Immature natural killer cell (primary cell): ENCODE measurements around the gene CACNB2. TPM values are rescaled to one million over a fixed set of nuclear protein-coding genes. Genes with fewer than 3 reads are reported as not detected.

Experiments used
- DNase-seq, 3 donors: peaks; one replicate each; pipeline ENCODE4 v3.0.0; 2022; ENCODE audit warnings: mixed read lengths in 1 of 3
- H3K27ac Mint-ChIP-seq, 6 donors: one replicate each; pipeline ENCODE4 v1.8.0; 2020; ENCODE audit warnings: mixed read lengths in 6 of 6, mild to moderate bottlenecking in 5 of 6, inconsistent platforms in 4 of 6, moderate library complexity in 3 of 6
- H3K27me3 Mint-ChIP-seq, 3 donors: one replicate each; pipeline ENCODE4 v1.8.0; 2020 to 2021; ENCODE audit warnings: low read depth in 3 of 3, mild to moderate bottlenecking in 3 of 3, mixed read lengths in 3 of 3, moderate library complexity in 3 of 3, inconsistent platforms in 1 of 3
- H3K36me3 Mint-ChIP-seq, 3 donors: one replicate each; pipeline ENCODE4 v1.8.0; 2020; ENCODE audit warnings: mixed read lengths in 3 of 3, inconsistent platforms in 2 of 3, mild to moderate bottlenecking in 2 of 3
- H3K4me1 Mint-ChIP-seq, 2 donors: one replicate each; pipeline ENCODE4 v1.8.0; 2020; ENCODE audit warnings: inconsistent platforms in 2 of 2, mild to moderate bottlenecking in 2 of 2, mixed read lengths in 2 of 2, moderate library complexity in 1 of 2
- H3K4me3 Mint-ChIP-seq, 5 donors: one replicate each; pipeline ENCODE4 v1.8.0; 2020; ENCODE audit warnings: mild to moderate bottlenecking in 5 of 5, mixed read lengths in 5 of 5, inconsistent platforms in 3 of 5, moderate library complexity in 3 of 5
- H3K9me3 Mint-ChIP-seq, 6 donors: one replicate each; pipeline ENCODE4 v1.8.0; 2020; ENCODE audit warnings: mild to moderate bottlenecking in 6 of 6, mixed read lengths in 6 of 6, inconsistent platforms in 4 of 6, moderate library complexity in 3 of 6
- polyA plus RNA-seq, 3 donors: library from polyadenylated mRNA; unstranded; fragments of 300-500 nt; fragmentation: Illumina TruSeq; gene quantifications; one replicate each; pipeline ENCODE4 v1.2.3, GENCODE V29; 2021

The CACNB2 gene
- polyA plus RNA-seq, 3 donors from 2014 or later = 0.21 TPM; not detected in 2

GRCh38 chr10:18340496-18341051, 200.3 kb downstream of the CACNB2 start:
- peaks cover 0 to 3% (median 0%) of the 10 kb centered on the region in 6 donors for H3K9me3 Mint-ChIP-seq
- H3K4me1 Mint-ChIP-seq = no peaks in the 10 kb centered on the region
- DNase-seq = no peak
- H3K4me3 Mint-ChIP-seq = no peak overlapping the region
- no peaks in the 10 kb centered on the region for H3K36me3 Mint-ChIP-seq
- H3K27me3 Mint-ChIP-seq = no peaks in the 10 kb centered on the region
- H3K27ac Mint-ChIP-seq = no peak overlapping the region

GRCh38 chr10:18341055-18341454, 200.8 kb downstream of the CACNB2 start:
- H3K36me3 Mint-ChIP-seq = no peaks in the 10 kb centered on the region
- no peaks in the 10 kb centered on the region for H3K4me1 Mint-ChIP-seq
- H3K27me3 Mint-ChIP-seq = peaks cover 0 to under 1% (median 0%) of the 10 kb centered on the region in 3 donors
- H3K4me3 Mint-ChIP-seq = no peak overlapping the region
- H3K9me3 Mint-ChIP-seq = peaks cover 0 to 3% (median 0%) of the 10 kb centered on the region in 6 donors
- DNase-seq = no peak
- H3K27ac Mint-ChIP-seq = no peak overlapping the region

DNA sequence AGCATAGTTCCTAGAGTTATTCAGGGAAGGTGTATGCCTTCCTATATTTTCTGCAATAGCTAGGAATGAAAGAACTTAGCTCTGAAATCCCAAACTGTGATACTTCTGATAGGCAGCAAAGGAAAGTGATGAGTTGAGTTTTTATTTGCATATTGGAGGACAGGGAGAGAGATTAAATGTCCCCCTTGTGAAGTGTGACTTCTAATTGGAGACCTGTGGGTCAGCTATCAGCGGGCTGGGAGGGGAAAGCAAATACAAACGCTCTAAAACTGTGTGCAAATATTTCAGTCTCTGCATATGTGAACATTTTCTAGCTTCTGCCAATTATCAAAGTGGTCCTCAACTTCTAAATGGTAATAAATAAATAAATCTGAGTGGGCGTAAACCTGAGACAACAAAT, 203.3 kb downstream of the CACNB2 start:
- DNase-seq = no peak
- Mint-ChIP-seq H3K27ac (no peak overlapping the region), H3K9me3 (peaks cover 0 to 3% (median under 1%) of the 10 kb centered on the region in 6 donors), H3K36me3 (no peaks in the 10 kb centered on the region), H3K4me1 (no peaks in the 10 kb centered on the region), H3K27me3 (peaks cover 0 to 1% (median 0%) of the 10 kb centered on the region in 3 donors), H3K4me3 (no peak overlapping the region)

DNA sequence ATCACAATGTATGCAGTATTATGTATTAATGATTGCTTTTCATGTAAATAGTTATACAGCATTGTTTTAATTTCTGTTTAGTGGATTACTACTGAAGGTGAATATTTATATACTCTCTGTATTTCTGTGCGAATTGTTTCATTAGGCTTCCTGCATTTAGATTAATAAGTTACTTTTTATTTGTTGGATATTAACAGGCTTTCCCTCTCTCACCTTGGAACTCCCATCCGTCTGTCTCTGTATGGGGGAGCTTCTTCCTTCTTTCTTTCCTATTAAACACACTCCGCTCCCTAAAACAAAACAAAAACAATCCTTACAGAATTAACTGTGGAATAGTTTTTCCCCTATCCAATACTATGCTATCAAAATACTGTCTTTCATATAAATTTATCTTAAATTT, 205.1 kb downstream of the CACNB2 start:
- H3K9me3 Mint-ChIP-seq = peaks cover 0 to 3% (median 2%) of the 10 kb centered on the region in 6 donors
- H3K4me3 Mint-ChIP-seq = no peak overlapping the region
- H3K27ac Mint-ChIP-seq = no peak overlapping the region
- no peaks in the 10 kb centered on the region for H3K36me3 Mint-ChIP-seq
- H3K27me3 Mint-ChIP-seq = peaks cover 0 to 2% (median 0%) of the 10 kb centered on the region in 3 donors
- H3K4me1 Mint-ChIP-seq = no peaks in the 10 kb centered on the region
- no peak for DNase-seq

DNA sequence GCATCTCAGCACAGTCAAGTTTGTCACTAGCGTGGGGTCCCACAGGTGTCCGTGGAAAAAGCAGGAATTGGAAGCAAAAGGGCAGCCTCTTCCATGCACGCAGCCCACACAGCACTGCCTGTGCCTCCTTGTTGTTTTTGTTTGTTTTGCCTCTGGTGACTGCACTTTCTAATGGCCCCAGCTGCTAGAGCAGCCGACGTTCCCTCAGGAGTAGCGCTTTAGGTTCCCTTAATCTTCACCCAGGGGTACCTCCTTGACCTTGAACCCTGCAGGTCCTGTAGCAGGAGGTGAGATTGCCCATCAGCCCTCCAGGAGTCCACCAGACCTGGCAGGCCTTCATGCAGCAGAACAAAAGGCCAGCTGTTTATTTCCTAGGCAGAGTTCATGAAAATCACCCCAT, 210.1 kb downstream of the CACNB2 start:
- Mint-ChIP-seq H3K4me1 (no peaks in the 10 kb centered on the region), H3K27ac (no peak overlapping the region), H3K4me3 (no peak overlapping the region), H3K9me3 (peaks cover 0 to 5% (median 2%) of the 10 kb centered on the region in 6 donors), H3K36me3 (no peaks in the 10 kb centered on the region), H3K27me3 (peaks cover 0 to 3% (median 0%) of the 10 kb centered on the region in 3 donors)
- DNase-seq = no peak

DNA sequence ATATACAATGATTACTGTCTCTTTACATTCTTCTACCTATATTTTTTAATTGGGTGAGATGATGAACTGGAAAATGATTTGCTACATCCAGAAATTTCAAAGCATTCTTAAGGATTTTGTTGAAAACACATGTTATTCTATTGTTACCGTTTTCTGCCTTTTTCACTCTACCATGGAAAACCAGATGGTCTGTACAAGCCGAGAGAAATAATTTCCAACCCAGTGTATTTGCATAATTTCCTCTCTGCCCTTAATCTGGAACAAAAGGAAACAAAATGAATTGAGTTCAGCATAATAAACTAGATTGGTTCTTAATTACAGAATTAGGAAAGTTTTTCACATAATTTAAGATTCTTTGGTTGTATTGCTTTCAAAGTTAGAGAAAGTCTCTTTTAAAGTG, 211.2 kb downstream of the CACNB2 start:
- no peaks in the 10 kb centered on the region for H3K36me3 Mint-ChIP-seq
- H3K4me3 Mint-ChIP-seq = no peak overlapping the region
- H3K27me3 Mint-ChIP-seq = peaks cover 0 to 2% (median 0%) of the 10 kb centered on the region in 3 donors
- H3K27ac Mint-ChIP-seq = no peak overlapping the region
- peaks cover 0 to 5% (median 2%) of the 10 kb centered on the region in 6 donors for H3K9me3 Mint-ChIP-seq
- H3K4me1 Mint-ChIP-seq = no peaks in the 10 kb centered on the region
- no peak for DNase-seq

GRCh38 chr10:18352175-18352574, 212.0 kb downstream of the CACNB2 start:
- Mint-ChIP-seq H3K9me3 (peaks cover 0 to 5% (median 2%) of the 10 kb centered on the region in 6 donors), H3K4me3 (no peak overlapping the region), H3K27ac (no peak overlapping the region), H3K27me3 (peaks cover 0 to 2% (median 2%) of the 10 kb centered on the region in 3 donors), H3K36me3 (no peaks in the 10 kb centered on the region), H3K4me1 (no peaks in the 10 kb centered on the region)
- no peak for DNase-seq

GRCh38 chr10:18359812-18360211, 219.6 kb downstream of the CACNB2 start:
- H3K27me3 Mint-ChIP-seq = peaks cover 0 to 3% (median 2%) of the 10 kb centered on the region in 3 donors
- no peak for DNase-seq
- no peak overlapping the region for H3K4me3 Mint-ChIP-seq
- H3K9me3 Mint-ChIP-seq = peaks cover 0 to 2% (median 0%) of the 10 kb centered on the region in 6 donors
- H3K4me1 Mint-ChIP-seq = no peaks in the 10 kb centered on the region
- H3K36me3 Mint-ChIP-seq = peaks cover 0 to 4% (median 0%) of the 10 kb centered on the region in 3 donors
- no peak overlapping the region for H3K27ac Mint-ChIP-seq

- H3K4me3 Mint-ChIP-seq = no peak overlapping the region
- H3K27ac Mint-ChIP-seq = no peak overlapping the region
- peaks cover 0 to 4% (median 0%) of the 10 kb centered on the region in 3 donors for H3K36me3 Mint-ChIP-seq
- DNase-seq = no peak
- H3K9me3 Mint-ChIP-seq = no peaks in the 10 kb centered on the region
- no peaks in the 10 kb centered on the region for H3K4me1 Mint-ChIP-seq
- peaks cover 0 to 3% (median 0%) of the 10 kb centered on the region in 3 donors for H3K27me3 Mint-ChIP-seq
Measured at GRCh38 chr10:18362892-18363291, 222.7 kb downstream of the CACNB2 start.

- no peak overlapping the region for H3K4me3 Mint-ChIP-seq
- no peaks in the 10 kb centered on the region for H3K9me3 Mint-ChIP-seq
- no peak overlapping the region for H3K27ac Mint-ChIP-seq
- no peaks in the 10 kb centered on the region for H3K4me1 Mint-ChIP-seq
- DNase-seq = no peak
- peaks cover 0 to 4% (median 0%) of the 10 kb centered on the region in 3 donors for H3K36me3 Mint-ChIP-seq
- H3K27me3 Mint-ChIP-seq = peaks cover 0 to 3% (median 0%) of the 10 kb centered on the region in 3 donors
Measured at GRCh38 chr10:18364987-18365775, 225.0 kb downstream of the CACNB2 start.

- H3K36me3 Mint-ChIP-seq = peaks cover 0 to 4% (median 0%) of the 10 kb centered on the region in 3 donors
- no peak overlapping the region for H3K27ac Mint-ChIP-seq
- no peak overlapping the region for H3K4me3 Mint-ChIP-seq
- peaks cover 0 to 3% (median 0%) of the 10 kb centered on the region in 3 donors for H3K27me3 Mint-ChIP-seq
- no peaks in the 10 kb centered on the region for H3K4me1 Mint-ChIP-seq
- no peak for DNase-seq
- no peaks in the 10 kb centered on the region for H3K9me3 Mint-ChIP-seq
Measured at GRCh38 chr10:18367840-18368239, 227.6 kb downstream of the CACNB2 start.

GRCh38 chr10:18368273-18368672, 228.0 kb downstream of the CACNB2 start:
- no peak overlapping the region for H3K4me3 Mint-ChIP-seq
- no peaks in the 10 kb centered on the region for H3K27me3 Mint-ChIP-seq
- H3K27ac Mint-ChIP-seq = no peak overlapping the region
- H3K36me3 Mint-ChIP-seq = peaks cover 0 to 4% (median 0%) of the 10 kb centered on the region in 3 donors
- H3K4me1 Mint-ChIP-seq = no peaks in the 10 kb centered on the region
- no peak for DNase-seq
- no peaks in the 10 kb centered on the region for H3K9me3 Mint-ChIP-seq

DNA sequence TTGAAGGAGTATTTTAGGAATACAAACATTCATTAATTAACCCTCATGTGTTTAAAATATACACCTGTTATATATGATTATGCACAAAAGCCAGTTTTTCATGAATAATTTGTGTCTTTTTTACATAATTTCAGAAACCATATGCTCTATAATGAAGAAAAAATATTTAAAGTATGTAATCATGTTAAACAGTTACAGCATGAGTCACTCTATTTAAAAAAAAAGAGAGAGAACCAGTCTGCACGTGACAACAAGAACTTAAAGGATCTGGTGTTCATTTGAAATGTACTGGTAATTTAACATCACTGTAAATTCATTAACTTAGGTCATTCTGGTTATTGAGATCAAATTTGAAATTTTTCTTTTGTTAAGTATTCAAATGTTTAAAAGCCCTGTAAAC, 228.5 kb downstream of the CACNB2 start:
- no peaks in the 10 kb centered on the region for H3K27me3 Mint-ChIP-seq
- H3K4me3 Mint-ChIP-seq = no peak overlapping the region
- H3K36me3 Mint-ChIP-seq = peaks cover 0 to 4% (median 0%) of the 10 kb centered on the region in 3 donors
- H3K9me3 Mint-ChIP-seq = peaks cover 0 to 3% (median 0%) of the 10 kb centered on the region in 6 donors
- H3K27ac Mint-ChIP-seq = no peak overlapping the region
- H3K4me1 Mint-ChIP-seq = no peaks in the 10 kb centered on the region
- no peak for DNase-seq

- no peak for DNase-seq
- no peak overlapping the region for H3K4me3 Mint-ChIP-seq
- peaks cover 0 to 2% (median 0%) of the 10 kb centered on the region in 3 donors for H3K27me3 Mint-ChIP-seq
- peaks cover 0 to 4% (median 0%) of the 10 kb centered on the region in 6 donors for H3K9me3 Mint-ChIP-seq
- H3K27ac Mint-ChIP-seq = no peak overlapping the region
- no peaks in the 10 kb centered on the region for H3K4me1 Mint-ChIP-seq
- no peaks in the 10 kb centered on the region for H3K36me3 Mint-ChIP-seq
Measured at GRCh38 chr10:18369859-18370473, 229.7 kb downstream of the CACNB2 start.
